Endothelial cell of umbilical vein (primary cell): ENCODE measurements around the gene ADCYAP1R1. TPM values are rescaled to one million over a fixed set of nuclear protein-coding genes. Genes with fewer than 3 reads are reported as not detected.

Experiments
- BruUV-seq: library from RNA; stranded (reverse); fragments of 400-500 nt; replicated peaks from 2 replicates; lab custom pipeline; 2021; lab: Mats Ljungman, UMichigan
- CTCF ChIA-PET: fragments of 300-600, 350-600 bp; sonication (Branson Sonifier 250); formaldehyde crosslinking; loops from one replicate; lab custom pipeline; 2021; ENCODE audit warnings: antibody characterized with exemption, inconsistent platforms; lab: Charles Lee
- POLR2A ChIA-PET: fragments of 300-600, 350-600 bp; sonication (Branson Sonifier 250); formaldehyde crosslinking; loops from one replicate; lab custom pipeline; 2021; ENCODE audit warnings: antibody characterized with exemption, inconsistent platforms; lab: Charles Lee
- DNase-seq: peaks from one replicate; pipeline ENCODE4 v3.0.0-alpha.2; 2011; ENCODE audit warnings: low read depth, low spot score
- FAIRE-seq: peaks from 2 replicates; lab custom pipeline; 2011; peaks lifted over from hg19 to GRCh38; lab: Jason Lieb, UNC
- H2AFZ ChIP-seq: 2 replicates; pipeline ENCODE4 v1.6.0; 2012; ENCODE audit warnings: low read depth, low read length, control low read depth, inconsistent platforms
- H3K27ac ChIP-seq: 2 replicates; pipeline ENCODE4 v1.5.1; 2011; ENCODE audit warnings: low read depth, mild to moderate bottlenecking, control low read depth, low read length, moderate library complexity; ENCODE audit not compliant: insufficient read depth
- H3K27me3 ChIP-seq, 2 experiments: 2 replicates each; pipeline versions ENCODE4 v1.6.0 to v1.6.1; 2011; ENCODE audit warnings: low read length in 2 of 2, mixed read lengths in 1 of 2; ENCODE audit not compliant: control insufficient read depth in 2 of 2, insufficient read depth in 2 of 2
- H3K36me3 ChIP-seq, 2 experiments: 2 replicates in 1 of 2; 3 replicates in 1 of 2; pipeline ENCODE4 v1.5.1; 2011; ENCODE audit warnings: low read length in 2 of 2, mild to moderate bottlenecking in 1 of 2, moderate library complexity in 1 of 2; ENCODE audit not compliant: control insufficient read depth in 2 of 2, insufficient read depth in 2 of 2; ENCODE audit errors: extremely low read depth in 1 of 2
- H3K4me1 ChIP-seq: 3 replicates; pipeline ENCODE4 v1.5.1; 2011; ENCODE audit warnings: mild to moderate bottlenecking, low read length; ENCODE audit not compliant: control insufficient read depth, insufficient read depth; ENCODE audit errors: extremely low read depth
- H3K4me2 ChIP-seq: 2 replicates; pipeline ENCODE4 v1.6.1; 2011; ENCODE audit warnings: low read length, control low read depth, mixed read lengths; ENCODE audit not compliant: insufficient read depth
- H3K4me3 ChIP-seq, 3 experiments: fragments of 200-600 bp in 1 of 3; sonication (generic), shearing (Covaris generic) in 1 of 3; replicated peaks in 1 of 3; 2 replicates each; pipeline ENCODE4 v1.5.1; 2011 to 2016; ENCODE audit warnings: control low read depth in 3 of 3, low read length in 3 of 3, mild to moderate bottlenecking in 2 of 3, inconsistent platforms in 1 of 3, low read depth in 1 of 3, moderate library complexity in 1 of 3; ENCODE audit not compliant: insufficient read depth in 1 of 3
- H3K79me2 ChIP-seq: 2 replicates; pipeline ENCODE4 v1.6.0; 2012; ENCODE audit warnings: low read length, inconsistent platforms; ENCODE audit not compliant: control insufficient read depth, insufficient read depth
- H3K9ac ChIP-seq: replicated peaks from 2 replicates; pipeline ENCODE3; 2011; ENCODE audit warnings: low read length, control low read depth; ENCODE audit not compliant: insufficient read depth; ENCODE audit errors: extremely low read depth
- H3K9me1 ChIP-seq: replicated peaks from 3 replicates; pipeline ENCODE4 v1.6.0; 2011; ENCODE audit warnings: mild to moderate bottlenecking, low read length; ENCODE audit not compliant: control insufficient read depth, insufficient read depth; ENCODE audit errors: extremely low read depth
- H3K9me3 ChIP-seq: replicated peaks from 2 replicates; pipeline ENCODE4 v1.5.1; 2012; ENCODE audit warnings: low read length, inconsistent platforms; ENCODE audit not compliant: control insufficient read depth, insufficient read depth
- H4K20me1 ChIP-seq: replicated peaks from 2 replicates; pipeline ENCODE3; 2011; ENCODE audit warnings: mild to moderate bottlenecking, low read length; ENCODE audit not compliant: control insufficient read depth, insufficient read depth; ENCODE audit errors: extremely low read depth
- EZH2 ChIP-seq: IDR thresholded peaks from 2 replicates; pipeline ENCODE4 v1.6.1; 2012; ENCODE audit warnings: borderline replicate concordance, low read depth, mild to moderate bottlenecking, moderate library complexity, low read length, inconsistent platforms; ENCODE audit not compliant: severe bottlenecking
- FOS ChIP-seq: IDR thresholded peaks from 2 replicates; pipeline ENCODE4 v1.6.1; 2011; ENCODE audit warnings: mild to moderate bottlenecking, low read length, moderate library complexity, borderline replicate concordance; ENCODE audit not compliant: insufficient read depth
- GATA2 ChIP-seq: IDR thresholded peaks from 2 replicates; pipeline ENCODE4 v1.7.0; 2011; ENCODE audit warnings: low read depth, mild to moderate bottlenecking, moderate library complexity, mixed read lengths, low read length; ENCODE audit not compliant: insufficient read length, insufficient read depth
- JUN ChIP-seq: IDR thresholded peaks from 2 replicates; pipeline ENCODE4 v1.6.1; 2011; ENCODE audit warnings: borderline replicate concordance, low read depth; ENCODE audit not compliant: insufficient read length, insufficient read depth
- MYC ChIP-seq: IDR thresholded peaks from one replicate; pipeline ENCODE4 v1.6.1; 2011; ENCODE audit warnings: mild to moderate bottlenecking, low read depth, low read length
- POLR2A ChIP-seq: IDR thresholded peaks from 2 replicates; pipeline ENCODE4 v1.6.1; 2012; ENCODE audit warnings: low read depth, mild to moderate bottlenecking, control low read depth, low read length
- dilution Hi-C: fragments of 300-500 bp; cut with MboI; formaldehyde crosslinking; loops from one replicate; pipeline ENCODE4 v1.15.0; 2019; ENCODE audit warnings: low sequenced_read_pairs; ENCODE audit not compliant: extremely low pct_ligation_motif_present
- intact Hi-C: fragments of 100-400 bp; cut with micrococcal nuclease; formaldehyde crosslinking; loops from one replicate; pipeline ENCODE4 v1.10.0; 2022
- polyA plus RNA-seq, 4 experiments: library from polyadenylated mRNA; depleted of rRNA in 3 of 4; stranded (reverse) in 3 of 4; unstranded in 1 of 4; fragments of >200 nt; gene quantifications; 2 replicates each; pipeline versions ENCODE4 v1.2.1 to v1.2.3, GENCODE V29; 2011 to 2012; ENCODE audit warnings: missing spikeins in 1 of 4
- total RNA-seq: library from RNA; stranded (reverse); gene quantifications from 2 replicates; pipeline ENCODE4 v1.2.3, GENCODE V29; 2021
- TF ChIP-seq, protein P1 (sequence below): IDR thresholded peaks from 2 replicates; pipeline ENCODE4 v1.6.1; 2011; ENCODE audit not compliant: insufficient read depth, insufficient read length

Gene ADCYAP1R1
- total and polyA plus RNA-seq, 2 donors (not counting 3 experiments of a cell fraction or from before 2014, with no cell fraction given): 0.04 TPM; not detected in 1

DNA sequence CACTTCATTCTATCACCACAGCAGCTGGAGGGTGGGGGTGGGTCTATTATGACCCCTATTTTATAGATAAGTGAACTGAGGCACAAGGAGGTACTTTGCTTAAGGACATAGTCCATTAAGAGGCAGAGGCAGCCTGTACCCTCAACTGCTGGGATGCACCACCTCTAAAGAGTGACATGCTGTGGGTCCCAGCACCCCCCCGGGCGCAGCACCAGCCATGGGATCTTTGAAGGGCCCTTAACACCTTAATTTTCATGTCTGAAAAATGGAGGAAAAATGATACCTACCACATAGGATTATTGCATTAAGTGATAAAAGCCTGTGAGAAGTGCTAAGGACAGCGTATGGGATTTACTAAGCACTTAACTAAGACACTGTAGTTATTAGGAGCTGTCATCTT lies 15.4 kb downstream of the ADCYAP1R1 start:
- no peak overlapping the region for H2AFZ ChIP-seq
- H3K79me2 ChIP-seq: no peaks in the 10 kb centered on the region
- H3K9me1 ChIP-seq: no peaks in the 10 kb centered on the region
- H3K27me3 ChIP-seq: no peaks in the 10 kb centered on the region
- TF ChIP-seq MYC: no peak
- TF ChIP-seq JUN: no peak
- no peak for TF ChIP-seq GATA2
- TF ChIP-seq EZH2: no peak
- TF ChIP-seq FOS: no peak
- TF ChIP-seq POLR2A: no peak
- intact Hi-C loops (no loop called here), dilution Hi-C loops (no loop called here)
- no peaks in the 10 kb centered on the region for H3K4me1 ChIP-seq
- H4K20me1 ChIP-seq: no peaks in the 10 kb centered on the region
- FAIRE-seq (no peak), DNase-seq (no peak)
- ChIA-PET CTCF (interaction anchor here (1.5 kb wide), 1 partner anchor 55 kb away, joined by 5 read pairs; no protein-coding TSS in a partner anchor), POLR2A (no interaction called here)
- no peaks in the 10 kb centered on the region for H3K9me3 ChIP-seq
- H3K27ac ChIP-seq: no peak overlapping the region
- no peaks in the 10 kb centered on the region for H3K36me3 ChIP-seq
- no peak overlapping the region for H3K9ac ChIP-seq
- no peak overlapping the region for H3K4me2 ChIP-seq
- no peak overlapping the region for H3K4me3 ChIP-seq
- no TSS peak for BruUV-seq

DNA sequence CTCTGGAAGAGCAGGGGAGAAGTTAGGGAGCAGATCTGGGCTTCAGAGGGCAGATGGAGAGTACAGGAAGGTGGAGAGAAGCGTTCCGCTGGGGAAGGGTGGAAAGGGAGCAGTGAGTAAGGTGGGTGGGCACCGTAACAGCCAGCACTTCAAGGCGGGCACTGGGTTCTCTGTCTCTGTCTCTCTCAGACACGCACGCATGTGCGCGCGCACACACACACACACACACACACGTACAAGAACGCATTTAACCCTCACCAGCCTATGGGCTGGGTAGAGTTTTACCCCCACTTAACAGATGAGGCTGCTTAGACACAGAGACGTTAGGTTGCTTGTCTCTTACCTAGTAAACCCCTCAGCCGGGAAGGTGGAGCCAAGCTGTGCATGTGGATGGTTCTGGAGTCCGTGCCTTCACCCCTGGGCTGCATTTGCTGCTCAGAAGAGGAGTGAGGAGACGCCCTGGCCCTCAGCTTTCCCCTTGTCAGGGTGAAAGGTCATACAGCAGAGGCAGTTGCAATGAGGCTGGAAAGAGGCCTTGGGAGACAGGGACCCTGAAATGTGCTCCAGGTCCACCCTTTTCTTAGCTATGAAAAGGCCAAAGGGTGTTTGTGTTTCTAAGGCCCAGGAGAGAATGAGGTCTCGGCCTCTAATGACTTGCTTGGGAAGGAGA lies 16.0 kb downstream of the ADCYAP1R1 start:
- CTCF ChIA-PET: interaction anchor here (0.9 to 1.5 kb wide), 2 partner anchors 9 to 54 kb away, joined by 3 to 5 read pairs; no protein-coding TSS in a partner anchor
- BruUV-seq: no TSS peak
- no peak for FAIRE-seq

More for the DNA sequence above, 16.0 kb downstream of the ADCYAP1R1 start:
- H3K4me2 ChIP-seq: no peak overlapping the region
- H3K4me3 ChIP-seq: no peak overlapping the region
- no peaks in the 10 kb centered on the region for H3K36me3 ChIP-seq
- no peak for DNase-seq
- H3K27ac ChIP-seq: no peak overlapping the region
- intact Hi-C loops: no loop called here
- no peaks in the 10 kb centered on the region for H3K9me1 ChIP-seq
- no peak overlapping the region for H2AFZ ChIP-seq
- H3K4me1 ChIP-seq: no peaks in the 10 kb centered on the region
- H3K9ac ChIP-seq: no peak overlapping the region
- dilution Hi-C loops: no loop called here
- H3K27me3 ChIP-seq: no peaks in the 10 kb centered on the region
- H3K79me2 ChIP-seq: no peaks in the 10 kb centered on the region
- H3K9me3 ChIP-seq: no peaks in the 10 kb centered on the region
- POLR2A ChIA-PET: no interaction called here
- no peaks in the 10 kb centered on the region for H4K20me1 ChIP-seq
- TF ChIP-seq FOS (no peak), JUN (no peak), EZH2 (no peak), MYC (no peak)
- TF ChIP-seq, protein P1, sequence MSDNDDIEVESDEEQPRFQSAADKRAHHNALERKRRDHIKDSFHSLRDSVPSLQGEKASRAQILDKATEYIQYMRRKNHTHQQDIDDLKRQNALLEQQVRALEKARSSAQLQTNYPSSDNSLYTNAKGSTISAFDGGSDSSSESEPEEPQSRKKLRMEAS: no peak
